K562 (cell line): Measurements from ENCODE around the gene TRIAP1. TPM values are rescaled to one million over a fixed set of nuclear protein-coding genes. Genes with fewer than 3 reads are reported as not detected.

Experiments used
- ATAC-seq: fragments of 200-7000 bp; cut with Tn5 transposase; 3 replicates; pipeline ENCODE4 v1.9.1; 2020; ENCODE audit warnings: moderate library complexity
- BruUV-seq: library from RNA; stranded (reverse); fragments of 400-500 nt; replicated peaks from 2 replicates; lab custom pipeline; 2021; lab: Mats Ljungman, UMichigan
- CTCF ChIA-PET: fragments of 300-600 bp; formaldehyde crosslinking; extraction: SDS; loops from one replicate; lab custom pipeline; 2021; ENCODE audit warnings: low intra/inter-chr PET ratio; lab: Yijun Ruan, JAX
- POLR2A ChIA-PET: fragments of 300-600, 350-650 bp; sonication (Branson Sonifier 250); formaldehyde crosslinking; extraction: SDS; loops from one replicate; lab custom pipeline; 2021; ENCODE audit warnings: antibody characterized with exemption, inconsistent platforms; lab: Yijun Ruan, JAX
- DNase-seq, 4 experiments: peaks; one replicate each; pipeline versions ENCODE4 v3.0.0 to v3.0.0-alpha.2; 2011 to 2018; ENCODE audit warnings: low spot score in 3 of 4, mixed read lengths in 3 of 4; ENCODE audit errors: extremely low read depth in 1 of 4
- FAIRE-seq: peaks from 2 replicates; lab custom pipeline; 2011; peaks lifted over from hg19 to GRCh38; lab: Jason Lieb, UNC
- H2AFZ ChIP-seq: 2 replicates; pipeline ENCODE4 v1.6.0; 2011; ENCODE audit warnings: low read depth, low read length, control low read depth, inconsistent platforms
- H3K27ac ChIP-seq: fragments of 200-600 bp; 3 replicates; pipeline ENCODE4 v1.8.0; 2011; ENCODE audit warnings: low read depth, mild to moderate bottlenecking, control low read depth, inconsistent platforms, low read length, moderate library complexity, mixed read lengths; ENCODE audit errors: extremely low read depth
- H3K27me3 ChIP-seq, 2 experiments: fragments of 300-600 bp in 1 of 2; 2 replicates in 1 of 2; 3 replicates in 1 of 2; pipeline versions ENCODE4 v1.6.0 to v1.8.0; 2011; ENCODE audit warnings: inconsistent platforms in 2 of 2, low read length in 2 of 2, mild to moderate bottlenecking in 1 of 2, mixed read lengths in 1 of 2, moderate library complexity in 1 of 2; ENCODE audit not compliant: control insufficient read depth in 2 of 2, insufficient read depth in 2 of 2
- H3K36me3 ChIP-seq: fragments of 300-600 bp; 3 replicates; pipeline ENCODE4 v1.8.0; 2011; ENCODE audit warnings: mild to moderate bottlenecking, low read length, inconsistent platforms; ENCODE audit not compliant: control insufficient read depth, insufficient read depth
- H3K4me1 ChIP-seq, 2 experiments: fragments of 200-600 bp in 1 of 2; replicated peaks in 1 of 2; 2 replicates in 1 of 2; 3 replicates in 1 of 2; pipeline versions ENCODE4 v1.5.1 to v1.8.0; 2011; ENCODE audit warnings: inconsistent platforms in 2 of 2, low read length in 2 of 2, mild to moderate bottlenecking in 1 of 2, mixed read lengths in 1 of 2, moderate library complexity in 1 of 2; ENCODE audit not compliant: control insufficient read depth in 2 of 2, insufficient read depth in 2 of 2
- H3K4me2 ChIP-seq: 2 replicates; pipeline ENCODE4 v1.6.1; 2011; ENCODE audit warnings: low read length, control low read depth, inconsistent platforms, mixed read lengths; ENCODE audit not compliant: insufficient read depth
- H3K4me3 ChIP-seq: fragments of 200-600 bp; sonication (generic), shearing (Covaris generic); 2 replicates; pipeline ENCODE4 v1.5.1; 2016; ENCODE audit warnings: control low read depth, inconsistent platforms
- H3K79me2 ChIP-seq: fragments of 200-600 bp; 3 replicates; pipeline ENCODE4 v1.8.0; 2011; ENCODE audit warnings: low read length, inconsistent platforms; ENCODE audit not compliant: control insufficient read depth, insufficient read depth
- H3K9ac ChIP-seq, 2 experiments: 2 replicates each; pipeline versions ENCODE4 v1.6.0 to v1.6.1; 2011; ENCODE audit warnings: low read depth in 2 of 2, low read length in 2 of 2, control low read depth in 1 of 2, inconsistent platforms in 1 of 2, mild to moderate bottlenecking in 1 of 2, mixed read lengths in 1 of 2; ENCODE audit not compliant: insufficient read depth in 1 of 2
- H3K9me1 ChIP-seq: one replicate; pipeline ENCODE4 v1.6.0; 2011; ENCODE audit warnings: inconsistent platforms, mild to moderate bottlenecking, low read length, moderate library complexity; ENCODE audit not compliant: control insufficient read depth, insufficient read depth
- H3K9me3 ChIP-seq: replicated peaks from 2 replicates; pipeline ENCODE4 v1.5.1; 2011; ENCODE audit warnings: low read depth, low read length, inconsistent platforms; ENCODE audit not compliant: control insufficient read depth, insufficient read depth
- H4K20me1 ChIP-seq: replicated peaks from 2 replicates; pipeline ENCODE4 v1.6.1; 2011; ENCODE audit warnings: low read length, inconsistent platforms, mixed read lengths; ENCODE audit not compliant: control insufficient read depth, insufficient read depth
- CBFA2T2 ChIP-seq: fragments of 450-650 bp; conservative IDR thresholded peaks from 2 replicates; pipeline ENCODE4 v1.6.1; 2017; ENCODE audit warnings: mild to moderate bottlenecking
- HEY1 ChIP-seq: fragments of 250-450 bp; sonication (Bioruptor Pico); IDR thresholded peaks from 2 replicates; pipeline ENCODE4 v1.5.0; 2020; ENCODE audit warnings: mild to moderate bottlenecking, moderate library complexity, borderline replicate concordance
- RHOXF2B ChIP-seq: fragments of 250-450 bp; sonication (Bioruptor Pico); conservative IDR thresholded peaks from 2 replicates; pipeline ENCODE4 v1.5.1; 2021
- SAFB2 ChIP-seq: fragments of 200-400 bp; formaldehyde crosslinking; IDR thresholded peaks from 2 replicates; pipeline ENCODE4 v1.6.1; 2018; ENCODE audit warnings: borderline replicate concordance, low read length, low read depth, moderate library complexity; ENCODE audit not compliant: severe bottlenecking
- SMARCA4 ChIP-seq: fragments of 450-650 bp; IDR thresholded peaks from 2 replicates; pipeline ENCODE4 v1.6.1; 2016
- SMARCC2 ChIP-seq: fragments of 450-650 bp; IDR thresholded peaks from 2 replicates; pipeline ENCODE4 v1.6.1; 2017; ENCODE audit warnings: antibody characterized with exemption, moderate library complexity, mild to moderate bottlenecking, low read depth
- STAT5B ChIP-seq: fragments of 250-450 bp; sonication (Bioruptor Pico); IDR thresholded peaks from 2 replicates; pipeline ENCODE4 v1.8.0; 2021; ENCODE audit warnings: mild to moderate bottlenecking, inconsistent platforms
- SUPT5H ChIP-seq: fragments of 450-650 bp; IDR thresholded peaks from 2 replicates; pipeline ENCODE4 v1.6.1; 2016
- TAF1 ChIP-seq: IDR thresholded peaks from 2 replicates; pipeline ENCODE4 v1.6.1; 2011; ENCODE audit warnings: mild to moderate bottlenecking, low read length, moderate library complexity; ENCODE audit not compliant: insufficient read depth, control insufficient read depth, severe bottlenecking; ENCODE audit errors: extremely low read depth
- ZNF384 ChIP-seq: IDR thresholded peaks from 2 replicates; pipeline ENCODE4 v1.6.1; 2012; ENCODE audit warnings: low read depth, low read length, improper control_type of control experiment
- ZNF561 ChIP-seq: fragments of 450-650 bp; formaldehyde crosslinking; conservative IDR thresholded peaks from 2 replicates; pipeline ENCODE4 v1.4.0; 2020; ENCODE audit warnings: mild to moderate bottlenecking, moderate library complexity
- ZNF668 ChIP-seq: fragments of 250-450 bp; sonication (Bioruptor Pico); IDR thresholded peaks from 2 replicates; pipeline ENCODE4 v1.8.0; 2022; ENCODE audit warnings: mild to moderate bottlenecking, inconsistent platforms
- WGBS: fragments of 100-300 bp; shearing (Covaris generic); methylation state at CpG from one replicate; pipeline ENCODE4 v1.1.6; 2016; ENCODE audit warnings: low coverage, mixed read lengths; ENCODE audit not compliant: insufficient coverage; ENCODE audit errors: missing lambda C conversion rate; 5-methylcytosine and 5-hydroxymethylcytosine counted together
- in situ Hi-C: fragments of 300-500 bp; cut with MboI; formaldehyde crosslinking; loops from 4 replicates; pipeline ENCODE4 v1.15.0; 2018; ENCODE audit warnings: inconsistent platforms, mixed read lengths
- intact Hi-C: fragments of 100-400 bp; cut with micrococcal nuclease; formaldehyde crosslinking; loops from 2 replicates; pipeline ENCODE4 v1.14.2; 2022
- polyA plus RNA-seq, 8 experiments: library from polyadenylated mRNA; depleted of rRNA in 4 of 8; stranded (reverse) in 5 of 8; unstranded in 3 of 8; fragments of >200 nt; fragmentation: Nextera tagmentation in 2 of 8; fragmentation: Illumina TruSeq in 1 of 8; extraction: Ambion mirVana in 2 of 8; extraction: Trizol in 1 of 8; gene quantifications; 2 replicates each; pipeline versions ENCODE4 v1.2.1 to v1.2.3, GENCODE V29; 2011 to 2014; ENCODE audit warnings: inconsistent platforms in 1 of 8, missing spikeins in 1 of 8
- total RNA-seq, 7 experiments: library from RNA; depleted of rRNA in 6 of 7; stranded (reverse); fragments of >200 nt in 6 of 7; fragmentation: Illumina TruSeq in 2 of 7; extraction: Trizol in 2 of 7; gene quantifications; 2 replicates each; pipeline versions ENCODE4 v1.2.1 to v1.2.3, GENCODE V29; 2011 to 2021; ENCODE audit warnings: low replicate concordance in 1 of 7
- TF ChIP-seq, protein P1 (sequence below): fragments of 250-450 bp; sonication (Bioruptor Pico); IDR thresholded peaks from 2 replicates; pipeline ENCODE4 v1.4.0; 2020
- TF ChIP-seq, protein P2 (sequence below): fragments of 450-650 bp; formaldehyde crosslinking; IDR thresholded peaks from 2 replicates; pipeline ENCODE4 v1.4.0; 2022; ENCODE audit warnings: missing genetic modification characterization
- TF ChIP-seq, protein P3 (sequence below): fragments of 450-650 bp; IDR thresholded peaks from 2 replicates; pipeline ENCODE4 v1.6.1; 2016; ENCODE audit warnings: borderline replicate concordance

TRIAP1 gene
- total and polyA plus RNA-seq, 9 of the 15 experiments (the other 6 are each of a cell fraction or from before 2014, with no cell fraction given), result 37.3 to 354 (median 65.4) TPM

DNA sequence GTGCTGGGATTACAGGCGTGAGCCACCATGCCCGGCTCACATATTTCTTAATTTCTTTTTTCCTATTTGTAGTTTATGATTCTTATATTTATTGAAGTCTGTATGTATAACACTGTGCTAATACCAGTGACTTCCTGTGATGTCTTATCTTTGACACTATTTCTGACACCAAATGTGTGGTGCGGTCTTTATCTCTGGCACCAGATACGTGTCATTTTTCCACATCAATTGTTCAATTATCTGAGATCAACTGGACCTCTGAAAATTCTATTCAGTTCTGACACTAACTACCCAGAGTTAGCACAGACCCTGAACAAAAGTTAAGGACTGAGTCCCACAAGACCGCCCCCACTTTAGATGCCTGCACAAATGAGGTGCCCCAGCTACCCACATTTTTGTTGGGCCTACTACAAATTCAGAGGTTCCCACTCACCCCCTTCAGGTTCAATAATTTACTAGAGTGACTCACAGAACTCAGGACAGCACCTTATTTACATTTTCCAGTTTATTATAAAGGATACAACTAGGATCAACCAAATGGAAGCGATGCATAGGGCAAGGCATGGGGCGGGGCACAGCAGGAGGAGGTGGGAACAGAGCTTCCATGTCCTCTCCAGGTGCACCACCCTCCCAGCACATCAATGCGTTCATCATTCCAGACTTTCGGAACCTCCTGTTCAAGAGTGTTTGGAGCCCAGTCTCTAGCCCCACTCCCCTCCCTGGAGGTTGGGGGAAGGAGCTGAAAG is 35.0 kb upstream of the TRIAP1 start:
- no peak for FAIRE-seq
- BruUV-seq, result no TSS peak
- peak in 1 of 4 experiments; percentile 36 for DNase-seq
- H2AFZ ChIP-seq, result no peak overlapping the region
- H3K36me3 ChIP-seq, result peaks cover 13% of the 10 kb centered on the region; the same call in 2 of the 3 replicates
- 48% methylated on average over 9 of the region's 9 CpGs for WGBS
- H3K79me2 ChIP-seq, result peaks cover 14% of the 10 kb centered on the region; the same call in 2 of the 3 replicates
- H3K27me3 ChIP-seq, result no peaks in the 10 kb centered on the region; a peak in 1 of 5 replicates
- peaks cover 5% of the 10 kb centered on the region for H3K9me1 ChIP-seq
- ChIA-PET POLR2A (interaction anchor here (0.7 to 1.8 kb wide), 5 partner anchors 8 to 189 kb away, joined by 3 to 6 read pairs (median 4); partner anchors contain the start of genes RNU4-2 and SRSF9), CTCF (no interaction called here)
- peak overlapping the region; percentile 50 for H3K27ac ChIP-seq
- H3K4me2 ChIP-seq, result peak overlapping the region; percentile 9; the same call in 1 of the 2 replicates
- no peak overlapping the region for H3K4me3 ChIP-seq
- intact Hi-C loops (no loop called here), in situ Hi-C loops (no loop called here)
- peaks cover 23 to 28% of the 10 kb centered on the region in 2 experiments for H3K4me1 ChIP-seq
- no peaks in the 10 kb centered on the region for H4K20me1 ChIP-seq
- no peaks in the 10 kb centered on the region for H3K9me3 ChIP-seq
- H3K9ac ChIP-seq, result peak overlapping the region in 1 of 2 experiments; percentile 65; a peak in 2 of 4 replicates
- ATAC-seq, result 0 out of 3 replicates have a peak, but pooled peaks have one; percentile 25
- no peak for TF ChIP-seq SAFB2
- no peak for TF ChIP-seq ZNF561 (CRISPR knock-in tag)
- TF ChIP-seq, protein P1, sequence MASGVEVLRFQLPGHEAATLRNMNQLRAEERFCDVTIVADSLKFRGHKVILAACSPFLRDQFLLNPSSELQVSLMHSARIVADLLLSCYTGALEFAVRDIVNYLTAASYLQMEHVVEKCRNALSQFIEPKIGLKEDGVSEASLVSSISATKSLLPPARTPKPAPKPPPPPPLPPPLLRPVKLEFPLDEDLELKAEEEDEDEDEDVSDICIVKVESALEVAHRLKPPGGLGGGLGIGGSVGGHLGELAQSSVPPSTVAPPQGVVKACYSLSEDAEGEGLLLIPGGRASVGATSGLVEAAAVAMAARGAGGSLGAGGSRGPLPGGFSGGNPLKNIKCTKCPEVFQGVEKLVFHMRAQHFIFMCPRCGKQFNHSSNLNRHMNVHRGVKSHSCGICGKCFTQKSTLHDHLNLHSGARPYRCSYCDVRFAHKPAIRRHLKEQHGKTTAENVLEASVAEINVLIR (CRISPR knock-in tag), result no peak
- peak; percentile 72 for TF ChIP-seq SMARCC2
- no peak for TF ChIP-seq RHOXF2B (CRISPR knock-in tag)
- TF ChIP-seq, protein P2, sequence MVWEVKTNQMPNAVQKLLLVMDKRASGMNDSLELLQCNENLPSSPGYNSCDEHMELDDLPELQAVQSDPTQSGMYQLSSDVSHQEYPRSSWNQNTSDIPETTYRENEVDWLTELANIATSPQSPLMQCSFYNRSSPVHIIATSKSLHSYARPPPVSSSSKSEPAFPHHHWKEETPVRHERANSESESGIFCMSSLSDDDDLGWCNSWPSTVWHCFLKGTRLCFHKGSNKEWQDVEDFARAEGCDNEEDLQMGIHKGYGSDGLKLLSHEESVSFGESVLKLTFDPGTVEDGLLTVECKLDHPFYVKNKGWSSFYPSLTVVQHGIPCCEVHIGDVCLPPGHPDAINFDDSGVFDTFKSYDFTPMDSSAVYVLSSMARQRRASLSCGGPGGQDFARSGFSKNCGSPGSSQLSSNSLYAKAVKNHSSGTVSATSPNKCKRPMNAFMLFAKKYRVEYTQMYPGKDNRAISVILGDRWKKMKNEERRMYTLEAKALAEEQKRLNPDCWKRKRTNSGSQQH (CRISPR knock-in tag), result no peak
- TF ChIP-seq STAT5B (CRISPR knock-in tag), result no peak
- TF ChIP-seq CBFA2T2, result peak; percentile 61
- TF ChIP-seq ZNF668 (CRISPR knock-in tag), result no peak
- TF ChIP-seq, protein P3, sequence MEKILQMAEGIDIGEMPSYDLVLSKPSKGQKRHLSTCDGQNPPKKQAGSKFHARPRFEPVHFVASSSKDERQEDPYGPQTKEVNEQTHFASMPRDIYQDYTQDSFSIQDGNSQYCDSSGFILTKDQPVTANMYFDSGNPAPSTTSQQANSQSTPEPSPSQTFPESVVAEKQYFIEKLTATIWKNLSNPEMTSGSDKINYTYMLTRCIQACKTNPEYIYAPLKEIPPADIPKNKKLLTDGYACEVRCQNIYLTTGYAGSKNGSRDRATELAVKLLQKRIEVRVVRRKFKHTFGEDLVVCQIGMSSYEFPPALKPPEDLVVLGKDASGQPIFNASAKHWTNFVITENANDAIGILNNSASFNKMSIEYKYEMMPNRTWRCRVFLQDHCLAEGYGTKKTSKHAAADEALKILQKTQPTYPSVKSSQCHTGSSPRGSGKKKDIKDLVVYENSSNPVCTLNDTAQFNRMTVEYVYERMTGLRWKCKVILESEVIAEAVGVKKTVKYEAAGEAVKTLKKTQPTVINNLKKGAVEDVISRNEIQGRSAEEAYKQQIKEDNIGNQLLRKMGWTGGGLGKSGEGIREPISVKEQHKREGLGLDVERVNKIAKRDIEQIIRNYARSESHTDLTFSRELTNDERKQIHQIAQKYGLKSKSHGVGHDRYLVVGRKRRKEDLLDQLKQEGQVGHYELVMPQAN, result no peak
- TF ChIP-seq SMARCA4, result peak; percentile 83
- no peak for TF ChIP-seq TAF1
- TF ChIP-seq SUPT5H, result no peak
- TF ChIP-seq ZNF384, result no peak
- TF ChIP-seq HEY1 (CRISPR knock-in tag), result no peak
